HepG2 (cell line): Measurements from ENCODE around the gene PIP5KL1. TPM values are rescaled to one million over a fixed set of nuclear protein-coding genes. Genes with fewer than 3 reads are reported as not detected.

Experiments
- DNMT3B ChIP-seq: conservative IDR thresholded peaks from 2 replicates; pipeline ENCODE4 v1.6.1; 2016; ENCODE audit warnings: missing biosample characterization, control low read depth
- KDM1A ChIP-seq: IDR thresholded peaks from 2 replicates; pipeline ENCODE4 v1.6.1; 2016; ENCODE audit warnings: missing compliant biosample characterization
- KDM5B ChIP-seq: sonication (generic); formaldehyde crosslinking; IDR thresholded peaks from 2 replicates; pipeline ENCODE4 v1.4.0; 2020; ENCODE audit warnings: missing genetic modification reagents, mild to moderate bottlenecking, borderline replicate concordance
- MED13 ChIP-seq: sonication (generic); formaldehyde crosslinking; IDR thresholded peaks from 2 replicates; pipeline ENCODE4 v1.5.0; 2020; ENCODE audit warnings: missing genetic modification reagents
- MEIS1 ChIP-seq: sonication (generic); formaldehyde crosslinking; IDR thresholded peaks from 2 replicates; pipeline ENCODE4 v1.9.0; 2021; ENCODE audit warnings: mild to moderate bottlenecking, missing genetic modification reagents, moderate library complexity, borderline replicate concordance
- REPIN1 ChIP-seq: sonication (generic); formaldehyde crosslinking; IDR thresholded peaks from 2 replicates; pipeline ENCODE4 v1.8.0; 2022; ENCODE audit warnings: missing genetic modification reagents, low read depth, mild to moderate bottlenecking, borderline replicate concordance
- RFX5 ChIP-seq: IDR thresholded peaks from 2 replicates; pipeline ENCODE4 v1.6.1; 2011; ENCODE audit warnings: low read depth, low read length, improper control_type of control experiment
- TAF1 ChIP-seq: sonication (generic); formaldehyde crosslinking; IDR thresholded peaks from 2 replicates; pipeline ENCODE4 v1.4.0; 2020; ENCODE audit warnings: missing genetic modification reagents
- ZEB1 ChIP-seq: IDR thresholded peaks from 2 replicates; pipeline ENCODE4 v1.6.1; 2012; ENCODE audit warnings: mild to moderate bottlenecking, low read depth, inconsistent platforms; ENCODE audit not compliant: insufficient replicate concordance
- ZNF501 ChIP-seq: sonication (generic); formaldehyde crosslinking; IDR thresholded peaks from 2 replicates; pipeline ENCODE4 v1.5.1; 2020; ENCODE audit warnings: mild to moderate bottlenecking, moderate library complexity, missing genetic modification reagents
- ZNF7 ChIP-seq: IDR thresholded peaks from 2 replicates; pipeline ENCODE4 v1.6.1; 2016; ENCODE audit warnings: missing biosample characterization, missing genetic modification reagents
- ZNF775 ChIP-seq: sonication (generic); formaldehyde crosslinking; IDR thresholded peaks from 2 replicates; pipeline ENCODE4 v1.4.0; 2020; ENCODE audit warnings: missing genetic modification reagents, mild to moderate bottlenecking, moderate library complexity, borderline replicate concordance
- polyA plus RNA-seq, 8 experiments: library from polyadenylated mRNA; depleted of rRNA in 3 of 8; stranded (reverse) in 7 of 8; unstranded in 1 of 8; fragments of >200 nt; fragmentation: Illumina TruSeq in 4 of 8; extraction: Trizol in 4 of 8; gene quantifications; 2 replicates each; pipeline versions ENCODE4 v1.2.1 to v1.2.3, GENCODE V29; 2011 to 2016; ENCODE audit warnings: low read depth in 4 of 8, missing spikeins in 1 of 8, mixed read lengths in 1 of 8; ENCODE audit not compliant: insufficient read depth in 1 of 8
- total RNA-seq, 5 experiments: library from RNA; depleted of rRNA; stranded (reverse); fragments of >200 nt; fragmentation: Illumina TruSeq; extraction: Trizol; gene quantifications; 2 replicates each; pipeline ENCODE4 v1.2.3, GENCODE V29; 2016; ENCODE audit warnings: low read depth in 1 of 5
- TF ChIP-seq, protein P1 (sequence below), 2 experiments: fragments of 450-650 bp in 1 of 2; sonication (generic) in 1 of 2; formaldehyde crosslinking; IDR thresholded peaks; 2 replicates each; pipeline versions ENCODE4 v1.5.0 to v1.8.0; 2020 to 2022; ENCODE audit warnings: mild to moderate bottlenecking in 1 of 2, missing genetic modification reagents in 1 of 2
- TF ChIP-seq, protein P2 (sequence below): sonication (generic); formaldehyde crosslinking; IDR thresholded peaks from 2 replicates; pipeline ENCODE4 v1.4.0; 2020; ENCODE audit warnings: missing genetic modification reagents
- TF ChIP-seq, protein P3 (sequence below): sonication (generic); formaldehyde crosslinking; IDR thresholded peaks from 2 replicates; pipeline ENCODE4 v1.4.0; 2020; ENCODE audit warnings: missing genetic modification reagents
- TF ChIP-seq, protein P4 (sequence below): sonication (generic); formaldehyde crosslinking; IDR thresholded peaks from 2 replicates; pipeline ENCODE4 v1.8.1; 2022; ENCODE audit warnings: low read depth, mild to moderate bottlenecking, missing genetic modification reagents

PIP5KL1 gene
- total and polyA plus RNA-seq, 2 of the 13 experiments (the other 11 are each of a cell fraction or from before 2014, with no cell fraction given): 0.20 to 0.49 TPM

DNA sequence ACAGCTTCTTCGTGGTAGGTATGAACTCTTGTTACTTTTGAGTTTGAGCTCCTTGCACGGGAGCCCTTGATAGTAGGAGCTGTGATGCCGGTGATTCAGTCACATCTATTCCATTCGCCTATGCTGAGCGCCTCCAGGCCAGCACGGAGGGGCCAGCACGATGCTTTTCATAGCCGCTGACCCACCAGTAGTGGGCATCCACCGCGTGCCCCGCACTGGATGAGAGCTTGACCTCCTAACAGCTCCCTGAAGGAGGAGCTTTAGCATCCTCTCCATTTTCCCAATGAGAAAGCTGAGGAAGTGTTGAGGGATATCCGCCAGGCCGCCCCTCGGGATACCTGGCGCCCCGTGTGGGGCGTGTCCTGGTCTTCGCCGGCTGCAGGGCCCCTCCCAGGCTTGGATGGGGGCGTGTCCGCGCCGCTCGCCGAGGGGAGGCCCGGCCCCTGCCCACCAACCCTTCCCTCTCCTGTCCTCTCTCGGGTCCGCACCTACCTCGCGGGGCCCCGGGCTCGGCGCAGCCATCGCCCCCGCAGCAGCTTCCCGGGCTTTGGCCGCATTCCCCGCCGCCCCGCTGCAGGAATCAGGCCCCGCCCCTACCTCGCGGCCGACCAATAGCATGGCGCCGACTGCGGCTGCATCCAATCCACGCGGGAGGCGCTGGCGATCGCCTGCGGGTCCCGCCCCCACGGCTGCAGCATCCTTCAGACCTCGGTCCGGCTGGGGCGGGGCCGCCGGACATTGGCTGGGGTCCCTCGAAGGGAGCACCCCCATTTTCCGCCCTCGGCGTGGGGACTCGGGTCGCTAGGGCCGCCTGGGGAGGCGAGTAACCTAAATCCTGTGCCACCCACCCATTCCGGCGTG is at the start of gene PIP5KL1 (continued):
- TF ChIP-seq, protein P1, sequence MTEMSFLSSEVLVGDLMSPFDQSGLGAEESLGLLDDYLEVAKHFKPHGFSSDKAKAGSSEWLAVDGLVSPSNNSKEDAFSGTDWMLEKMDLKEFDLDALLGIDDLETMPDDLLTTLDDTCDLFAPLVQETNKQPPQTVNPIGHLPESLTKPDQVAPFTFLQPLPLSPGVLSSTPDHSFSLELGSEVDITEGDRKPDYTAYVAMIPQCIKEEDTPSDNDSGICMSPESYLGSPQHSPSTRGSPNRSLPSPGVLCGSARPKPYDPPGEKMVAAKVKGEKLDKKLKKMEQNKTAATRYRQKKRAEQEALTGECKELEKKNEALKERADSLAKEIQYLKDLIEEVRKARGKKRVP (CRISPR knock-in tag; IDR thresholded peaks at IDR 0.05): no peak
- TF ChIP-seq ZNF7 (CRISPR knock-in tag) (no peak), KDM5B (CRISPR knock-in tag) (peak; percentile 74), KDM1A (no peak), MEIS1 (CRISPR knock-in tag) (no peak), MED13 (CRISPR knock-in tag) (no peak), ZNF501 (CRISPR knock-in tag) (0 out of 2 replicates have a peak, but pooled peaks have one; percentile 10), ZNF775 (CRISPR knock-in tag) (no peak), RFX5 (no peak), ZEB1 (no peak), REPIN1 (CRISPR knock-in tag) (no peak), TAF1 (no peak), DNMT3B (CRISPR knock-in tag) (no peak)
- TF ChIP-seq, protein P2, sequence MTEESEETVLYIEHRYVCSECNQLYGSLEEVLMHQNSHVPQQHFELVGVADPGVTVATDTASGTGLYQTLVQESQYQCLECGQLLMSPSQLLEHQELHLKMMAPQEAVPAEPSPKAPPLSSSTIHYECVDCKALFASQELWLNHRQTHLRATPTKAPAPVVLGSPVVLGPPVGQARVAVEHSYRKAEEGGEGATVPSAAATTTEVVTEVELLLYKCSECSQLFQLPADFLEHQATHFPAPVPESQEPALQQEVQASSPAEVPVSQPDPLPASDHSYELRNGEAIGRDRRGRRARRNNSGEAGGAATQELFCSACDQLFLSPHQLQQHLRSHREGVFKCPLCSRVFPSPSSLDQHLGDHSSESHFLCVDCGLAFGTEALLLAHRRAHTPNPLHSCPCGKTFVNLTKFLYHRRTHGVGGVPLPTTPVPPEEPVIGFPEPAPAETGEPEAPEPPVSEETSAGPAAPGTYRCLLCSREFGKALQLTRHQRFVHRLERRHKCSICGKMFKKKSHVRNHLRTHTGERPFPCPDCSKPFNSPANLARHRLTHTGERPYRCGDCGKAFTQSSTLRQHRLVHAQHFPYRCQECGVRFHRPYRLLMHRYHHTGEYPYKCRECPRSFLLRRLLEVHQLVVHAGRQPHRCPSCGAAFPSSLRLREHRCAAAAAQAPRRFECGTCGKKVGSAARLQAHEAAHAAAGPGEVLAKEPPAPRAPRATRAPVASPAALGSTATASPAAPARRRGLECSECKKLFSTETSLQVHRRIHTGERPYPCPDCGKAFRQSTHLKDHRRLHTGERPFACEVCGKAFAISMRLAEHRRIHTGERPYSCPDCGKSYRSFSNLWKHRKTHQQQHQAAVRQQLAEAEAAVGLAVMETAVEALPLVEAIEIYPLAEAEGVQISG (CRISPR knock-in tag): no peak
- TF ChIP-seq, protein P3, sequence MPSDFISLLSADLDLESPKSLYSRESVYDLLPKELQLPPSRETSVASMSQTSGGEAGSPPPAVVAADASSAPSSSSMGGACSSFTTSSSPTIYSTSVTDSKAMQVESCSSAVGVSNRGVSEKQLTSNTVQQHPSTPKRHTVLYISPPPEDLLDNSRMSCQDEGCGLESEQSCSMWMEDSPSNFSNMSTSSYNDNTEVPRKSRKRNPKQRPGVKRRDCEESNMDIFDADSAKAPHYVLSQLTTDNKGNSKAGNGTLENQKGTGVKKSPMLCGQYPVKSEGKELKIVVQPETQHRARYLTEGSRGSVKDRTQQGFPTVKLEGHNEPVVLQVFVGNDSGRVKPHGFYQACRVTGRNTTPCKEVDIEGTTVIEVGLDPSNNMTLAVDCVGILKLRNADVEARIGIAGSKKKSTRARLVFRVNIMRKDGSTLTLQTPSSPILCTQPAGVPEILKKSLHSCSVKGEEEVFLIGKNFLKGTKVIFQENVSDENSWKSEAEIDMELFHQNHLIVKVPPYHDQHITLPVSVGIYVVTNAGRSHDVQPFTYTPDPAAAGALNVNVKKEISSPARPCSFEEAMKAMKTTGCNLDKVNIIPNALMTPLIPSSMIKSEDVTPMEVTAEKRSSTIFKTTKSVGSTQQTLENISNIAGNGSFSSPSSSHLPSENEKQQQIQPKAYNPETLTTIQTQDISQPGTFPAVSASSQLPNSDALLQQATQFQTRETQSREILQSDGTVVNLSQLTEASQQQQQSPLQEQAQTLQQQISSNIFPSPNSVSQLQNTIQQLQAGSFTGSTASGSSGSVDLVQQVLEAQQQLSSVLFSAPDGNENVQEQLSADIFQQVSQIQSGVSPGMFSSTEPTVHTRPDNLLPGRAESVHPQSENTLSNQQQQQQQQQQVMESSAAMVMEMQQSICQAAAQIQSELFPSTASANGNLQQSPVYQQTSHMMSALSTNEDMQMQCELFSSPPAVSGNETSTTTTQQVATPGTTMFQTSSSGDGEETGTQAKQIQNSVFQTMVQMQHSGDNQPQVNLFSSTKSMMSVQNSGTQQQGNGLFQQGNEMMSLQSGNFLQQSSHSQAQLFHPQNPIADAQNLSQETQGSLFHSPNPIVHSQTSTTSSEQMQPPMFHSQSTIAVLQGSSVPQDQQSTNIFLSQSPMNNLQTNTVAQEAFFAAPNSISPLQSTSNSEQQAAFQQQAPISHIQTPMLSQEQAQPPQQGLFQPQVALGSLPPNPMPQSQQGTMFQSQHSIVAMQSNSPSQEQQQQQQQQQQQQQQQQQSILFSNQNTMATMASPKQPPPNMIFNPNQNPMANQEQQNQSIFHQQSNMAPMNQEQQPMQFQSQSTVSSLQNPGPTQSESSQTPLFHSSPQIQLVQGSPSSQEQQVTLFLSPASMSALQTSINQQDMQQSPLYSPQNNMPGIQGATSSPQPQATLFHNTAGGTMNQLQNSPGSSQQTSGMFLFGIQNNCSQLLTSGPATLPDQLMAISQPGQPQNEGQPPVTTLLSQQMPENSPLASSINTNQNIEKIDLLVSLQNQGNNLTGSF (CRISPR knock-in tag): no peak
- TF ChIP-seq, protein P4, sequence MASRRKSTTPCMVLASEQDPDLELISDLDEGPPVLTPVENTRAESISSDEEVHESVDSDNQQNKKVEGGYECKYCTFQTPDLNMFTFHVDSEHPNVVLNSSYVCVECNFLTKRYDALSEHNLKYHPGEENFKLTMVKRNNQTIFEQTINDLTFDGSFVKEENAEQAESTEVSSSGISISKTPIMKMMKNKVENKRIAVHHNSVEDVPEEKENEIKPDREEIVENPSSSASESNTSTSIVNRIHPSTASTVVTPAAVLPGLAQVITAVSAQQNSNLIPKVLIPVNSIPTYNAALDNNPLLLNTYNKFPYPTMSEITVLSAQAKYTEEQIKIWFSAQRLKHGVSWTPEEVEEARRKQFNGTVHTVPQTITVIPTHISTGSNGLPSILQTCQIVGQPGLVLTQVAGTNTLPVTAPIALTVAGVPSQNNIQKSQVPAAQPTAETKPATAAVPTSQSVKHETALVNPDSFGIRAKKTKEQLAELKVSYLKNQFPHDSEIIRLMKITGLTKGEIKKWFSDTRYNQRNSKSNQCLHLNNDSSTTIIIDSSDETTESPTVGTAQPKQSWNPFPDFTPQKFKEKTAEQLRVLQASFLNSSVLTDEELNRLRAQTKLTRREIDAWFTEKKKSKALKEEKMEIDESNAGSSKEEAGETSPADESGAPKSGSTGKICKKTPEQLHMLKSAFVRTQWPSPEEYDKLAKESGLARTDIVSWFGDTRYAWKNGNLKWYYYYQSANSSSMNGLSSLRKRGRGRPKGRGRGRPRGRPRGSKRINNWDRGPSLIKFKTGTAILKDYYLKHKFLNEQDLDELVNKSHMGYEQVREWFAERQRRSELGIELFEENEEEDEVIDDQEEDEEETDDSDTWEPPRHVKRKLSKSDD (CRISPR knock-in tag): no peak
